Measurements from ENCODE around the gene RER1.

Gene RER1

GRCh38 chr1:2353551-2354438 is 37.8 kb upstream of the RER1 start:
- no peak for DNase-seq (ENCODE audit: low read depth)

GRCh38 chr1:2354511-2355372 is 36.9 kb upstream of the RER1 start:
- no peak for DNase-seq (ENCODE audit: low read depth)

- DNase-seq (ENCODE audit: low read depth): no peak
Measured at GRCh38 chr1:2355373-2356261, 36.0 kb upstream of the RER1 start.

- no peak for DNase-seq (ENCODE audit: low read depth)
Measured at GRCh38 chr1:2356401-2356800, 35.2 kb upstream of the RER1 start.

- no peak for DNase-seq (ENCODE audit: low read depth)
Measured at GRCh38 chr1:2356911-2357845, 34.5 kb upstream of the RER1 start.

GRCh38 chr1:2358072-2358471 is 33.6 kb upstream of the RER1 start:
- DNase-seq (ENCODE audit: low read depth): no peak

GRCh38 chr1:2358651-2359640 is 32.7 kb upstream of the RER1 start:
- no peak for DNase-seq (ENCODE audit: low read depth)

- DNase-seq (ENCODE audit: low read depth): no peak
Measured at GRCh38 chr1:2360588-2361364, 30.9 kb upstream of the RER1 start.

GRCh38 chr1:2363847-2364513 is 27.7 kb upstream of the RER1 start:
- DNase-seq (ENCODE audit: low read depth): no peak

- no peak for DNase-seq (ENCODE audit: low read depth)
Measured at GRCh38 chr1:2368053-2368744, 23.4 kb upstream of the RER1 start.

GRCh38 chr1:2372551-2373490 is 18.8 kb upstream of the RER1 start:
- DNase-seq (ENCODE audit: low read depth): no peak

- DNase-seq (ENCODE audit: low read depth): no peak
Measured at GRCh38 chr1:2373551-2374251, 17.9 kb upstream of the RER1 start.

GRCh38 chr1:2374252-2375155 is 17.1 kb upstream of the RER1 start:
- no peak for DNase-seq (ENCODE audit: low read depth)

GRCh38 chr1:2375246-2375922 is 16.3 kb upstream of the RER1 start:
- no peak for DNase-seq (ENCODE audit: low read depth)
